ENCODE data around the gene IL33.
A peak's percentile ranks its signal among the peaks of the same experiment; 100 is the strongest.

The IL33 gene

GRCh38 chr9:6305954-6306563, 90.5 kb downstream of the IL33 start:
- TF ChIP-seq CTCF (IDR thresholded peaks at IDR 0.05; ENCODE audit: control insufficient read depth, insufficient read depth, low read depth, low read length, missing control alignments) = peak; percentile 20
- DNase-seq (ENCODE audit: low read depth) = peak; percentile 0
- H3K4me3 ChIP-seq (ENCODE audit: control insufficient read depth, low read depth, low read length) = no peak overlapping the region
